SU-DHL-6 (cell line): ENCODE results near the gene KLHL8.

Experiments used
- H2AFZ ChIP-seq: fragments of 200-600 bp; sonication (generic); 2 replicates; pipeline ENCODE4 v1.6.1; 2014; ENCODE audit warnings: low read depth, mild to moderate bottlenecking, moderate library complexity, mixed read lengths, antibody characterized with exemption, low read length; ENCODE audit not compliant: severe bottlenecking
- H3F3A ChIP-seq: fragments of 200-600 bp; shearing (Covaris generic); 2 replicates; pipeline ENCODE4 v1.6.0; 2016; ENCODE audit warnings: antibody characterized with exemption, mild to moderate bottlenecking; ENCODE audit not compliant: insufficient read depth
- H3K27ac ChIP-seq: fragments of 200-600 bp; sonication (generic); 2 replicates; pipeline ENCODE4 v1.5.1; 2016; ENCODE audit warnings: low read depth, mild to moderate bottlenecking, low read length, moderate library complexity, mixed read lengths
- H3K27me3 ChIP-seq: fragments of 200-600 bp; sonication (generic), shearing (Covaris generic); 2 replicates; pipeline ENCODE4 v1.6.0; 2014; ENCODE audit warnings: mild to moderate bottlenecking, low read length
- H3K36me3 ChIP-seq: fragments of 200-600 bp; sonication (generic); 2 replicates; pipeline ENCODE4 v1.6.1; 2014; ENCODE audit warnings: mild to moderate bottlenecking, low read length, mixed read lengths
- H3K4me2 ChIP-seq: fragments of 300-600, 200-600 bp; shearing (Covaris generic), sonication (generic); 2 replicates; pipeline ENCODE4 v1.6.0; 2014; ENCODE audit warnings: low read length, low read depth, mild to moderate bottlenecking; ENCODE audit not compliant: poor library complexity, severe bottlenecking
- H3K4me3 ChIP-seq: fragments of 200-600 bp; sonication (generic); 2 replicates; pipeline ENCODE4 v1.5.1; 2014; ENCODE audit warnings: antibody characterized with exemption, low read length, mild to moderate bottlenecking, mixed read lengths; ENCODE audit not compliant: insufficient read depth, poor library complexity, severe bottlenecking
- H3K79me2 ChIP-seq: fragments of 200-600 bp; sonication (generic); 2 replicates; pipeline ENCODE4 v1.6.1; 2014; ENCODE audit warnings: mild to moderate bottlenecking, low read length, moderate library complexity; ENCODE audit not compliant: insufficient read depth
- H3K9ac ChIP-seq: fragments of 200-600 bp; sonication (generic); 2 replicates; pipeline ENCODE4 v1.7.0; 2014; ENCODE audit warnings: mild to moderate bottlenecking, low read length
- H3K9me2 ChIP-seq: fragments of 200-600 bp; sonication (generic); replicated peaks from 2 replicates; pipeline ENCODE4 v1.6.1; 2014; ENCODE audit warnings: low read length; ENCODE audit not compliant: insufficient read depth
- H3K9me3 ChIP-seq: fragments of 200-600 bp; sonication (generic); 2 replicates; pipeline ENCODE4 v1.6.1; 2014; ENCODE audit warnings: low read length, mixed read lengths; ENCODE audit not compliant: insufficient read depth
- H4K20me1 ChIP-seq: fragments of 200-600 bp; sonication (generic); 2 replicates; pipeline ENCODE4 v1.6.1; 2014; ENCODE audit warnings: low read depth, mild to moderate bottlenecking, antibody characterized with exemption, low read length, moderate library complexity, mixed read lengths
- EZH2phosphoT487 ChIP-seq: fragments of 200-600 bp; sonication (generic), shearing (Covaris generic); conservative IDR thresholded peaks from 2 replicates; pipeline ENCODE4 v1.6.1; 2018; ENCODE audit warnings: mild to moderate bottlenecking, antibody characterized with exemption, low read length, moderate library complexity, mixed read lengths
- TF ChIP-seq, protein P1 (sequence below): fragments of 200-600 bp; sonication (generic); IDR thresholded peaks from one replicate; pipeline ENCODE4 v1.5.1; 2017; ENCODE audit warnings: antibody characterized with exemption, mild to moderate bottlenecking, low read length, moderate library complexity; ENCODE audit not compliant: insufficient read depth, poor library complexity, severe bottlenecking

KLHL8 gene

DNA sequence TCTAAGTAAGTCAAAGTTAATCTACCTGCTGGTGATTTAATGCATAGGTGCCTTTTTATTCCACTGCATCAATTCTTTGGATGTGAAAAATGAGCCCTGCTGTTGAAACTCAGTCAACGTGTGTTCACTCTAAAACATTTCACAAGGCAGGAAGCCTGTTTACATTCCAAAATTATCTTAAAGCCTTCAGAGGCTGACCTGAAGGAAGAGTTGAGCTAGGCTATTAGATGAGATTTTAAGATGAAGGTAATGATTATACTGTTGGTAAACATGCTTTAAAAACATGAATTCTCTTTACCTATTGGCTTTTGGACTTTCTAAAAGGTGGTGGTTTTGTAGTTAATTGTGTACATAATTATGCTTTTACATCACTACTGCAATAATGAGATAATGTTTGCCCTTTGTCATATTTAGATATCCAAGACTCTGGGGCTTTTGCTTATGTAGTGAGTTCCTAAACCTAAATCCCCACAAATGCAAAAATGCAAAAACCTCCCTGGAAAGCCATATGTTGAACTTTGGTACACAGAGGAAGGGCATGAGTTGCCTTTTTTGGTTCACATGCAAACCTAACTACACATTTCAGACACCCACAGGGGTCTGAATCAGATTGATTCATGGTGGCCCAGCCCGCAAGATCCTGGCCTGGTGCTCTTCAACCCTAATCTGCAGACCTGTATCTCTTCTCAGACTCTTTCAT is 92.3 kb downstream of the KLHL8 start:
- Histone ChIP-seq H3K9me2 (no peaks in the 10 kb centered on the region), H3K79me2 (no peaks in the 10 kb centered on the region), H3K27ac (no peak overlapping the region), H3K4me2 (no peak overlapping the region), H3K9ac (no peak overlapping the region), H3K36me3 (no peaks in the 10 kb centered on the region), H4K20me1 (no peaks in the 10 kb centered on the region), H3K27me3 (no peaks in the 10 kb centered on the region), H2AFZ (no peak overlapping the region), H3K4me3 (no peak overlapping the region), H3K9me3 (no peaks in the 10 kb centered on the region), H3F3A (no peaks in the 10 kb centered on the region)
- TF ChIP-seq EZH2phosphoT487, result no peak
- TF ChIP-seq, protein P1, sequence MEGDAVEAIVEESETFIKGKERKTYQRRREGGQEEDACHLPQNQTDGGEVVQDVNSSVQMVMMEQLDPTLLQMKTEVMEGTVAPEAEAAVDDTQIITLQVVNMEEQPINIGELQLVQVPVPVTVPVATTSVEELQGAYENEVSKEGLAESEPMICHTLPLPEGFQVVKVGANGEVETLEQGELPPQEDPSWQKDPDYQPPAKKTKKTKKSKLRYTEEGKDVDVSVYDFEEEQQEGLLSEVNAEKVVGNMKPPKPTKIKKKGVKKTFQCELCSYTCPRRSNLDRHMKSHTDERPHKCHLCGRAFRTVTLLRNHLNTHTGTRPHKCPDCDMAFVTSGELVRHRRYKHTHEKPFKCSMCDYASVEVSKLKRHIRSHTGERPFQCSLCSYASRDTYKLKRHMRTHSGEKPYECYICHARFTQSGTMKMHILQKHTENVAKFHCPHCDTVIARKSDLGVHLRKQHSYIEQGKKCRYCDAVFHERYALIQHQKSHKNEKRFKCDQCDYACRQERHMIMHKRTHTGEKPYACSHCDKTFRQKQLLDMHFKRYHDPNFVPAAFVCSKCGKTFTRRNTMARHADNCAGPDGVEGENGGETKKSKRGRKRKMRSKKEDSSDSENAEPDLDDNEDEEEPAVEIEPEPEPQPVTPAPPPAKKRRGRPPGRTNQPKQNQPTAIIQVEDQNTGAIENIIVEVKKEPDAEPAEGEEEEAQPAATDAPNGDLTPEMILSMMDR, result no peak

DNA sequence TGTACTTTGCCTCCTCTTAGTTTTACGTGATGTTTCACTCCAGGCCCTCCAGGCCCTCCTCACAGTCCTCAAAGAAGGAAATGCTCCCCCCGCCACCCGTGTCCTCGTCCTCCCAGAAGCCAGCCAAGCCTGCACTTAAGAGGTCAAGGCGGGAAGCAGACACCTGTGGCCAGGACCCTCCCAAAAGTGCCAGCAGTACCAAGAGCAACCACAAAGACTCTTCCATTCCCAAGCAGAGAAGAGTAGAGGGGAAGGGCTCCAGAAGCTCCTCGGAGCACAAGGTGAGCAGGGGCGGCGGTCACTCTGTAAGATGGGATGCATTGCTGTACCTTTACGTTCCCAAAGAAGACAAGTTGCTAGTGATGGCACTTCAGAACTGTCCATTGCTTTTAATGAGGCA is 94.4 kb downstream of the KLHL8 start:
- H3K79me2 ChIP-seq, result no peaks in the 10 kb centered on the region
- H3K4me2 ChIP-seq, result no peak overlapping the region
- no peak for TF ChIP-seq EZH2phosphoT487
- H2AFZ ChIP-seq, result no peak overlapping the region
- H3F3A ChIP-seq, result no peaks in the 10 kb centered on the region
- H3K9ac ChIP-seq, result no peak overlapping the region
- no peaks in the 10 kb centered on the region for H4K20me1 ChIP-seq
- no peaks in the 10 kb centered on the region for H3K9me2 ChIP-seq
- H3K27me3 ChIP-seq, result no peaks in the 10 kb centered on the region
- no peaks in the 10 kb centered on the region for H3K36me3 ChIP-seq
- H3K27ac ChIP-seq, result no peak overlapping the region
- H3K9me3 ChIP-seq, result no peaks in the 10 kb centered on the region
- H3K4me3 ChIP-seq, result no peak overlapping the region

GRCh38 chr4:87122252-87122651 is 98.2 kb downstream of the KLHL8 start:
- Histone ChIP-seq H3K4me2 (no peak overlapping the region), H3K9ac (no peak overlapping the region), H4K20me1 (no peaks in the 10 kb centered on the region), H3K4me3 (no peak overlapping the region), H3F3A (no peaks in the 10 kb centered on the region), H3K27ac (no peak overlapping the region), H3K27me3 (no peaks in the 10 kb centered on the region), H3K36me3 (no peaks in the 10 kb centered on the region), H2AFZ (no peak overlapping the region), H3K79me2 (no peaks in the 10 kb centered on the region), H3K9me3 (no peaks in the 10 kb centered on the region), H3K9me2 (no peaks in the 10 kb centered on the region)
- TF ChIP-seq, protein P1, result no peak
- no peak for TF ChIP-seq EZH2phosphoT487

DNA sequence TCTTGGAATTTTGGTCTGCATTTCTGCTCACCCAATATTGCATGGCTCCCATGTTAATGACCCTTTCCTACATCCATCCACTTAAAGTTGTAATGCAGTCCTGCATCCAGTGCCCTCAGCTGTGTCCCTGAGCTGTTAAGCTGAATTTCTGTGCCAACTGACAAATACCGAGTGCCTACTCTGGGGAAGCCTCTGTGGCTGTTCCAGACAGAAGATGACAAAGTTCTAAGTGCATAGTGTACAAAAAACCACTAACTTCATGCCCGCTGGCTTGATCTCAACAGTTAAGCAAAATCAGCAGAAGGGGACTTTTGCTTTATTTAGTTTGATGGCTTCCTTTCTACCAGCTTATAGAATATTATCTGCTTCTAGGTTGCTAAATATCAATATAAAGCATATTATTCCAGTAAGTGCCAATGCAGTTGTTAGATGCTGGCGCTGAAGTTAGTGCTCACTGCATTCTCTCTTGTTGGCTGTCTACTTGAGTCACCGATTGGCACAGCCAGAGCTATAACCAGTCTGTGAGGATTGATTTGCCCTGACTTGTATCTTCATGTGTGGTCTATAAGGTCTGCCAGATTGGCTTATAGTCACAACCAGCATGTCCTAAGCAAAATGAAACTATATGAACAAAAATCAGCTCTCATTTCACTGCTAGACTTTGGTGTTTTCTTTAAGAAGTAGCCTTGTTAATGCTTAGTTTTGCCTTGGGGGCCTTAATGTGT is 98.9 kb downstream of the KLHL8 start:
- no peaks in the 10 kb centered on the region for H3K79me2 ChIP-seq
- H4K20me1 ChIP-seq, result no peaks in the 10 kb centered on the region

More for the DNA sequence above, 98.9 kb downstream of the KLHL8 start:
- Histone ChIP-seq H3K4me3 (no peak overlapping the region), H3K27me3 (no peaks in the 10 kb centered on the region), H3K27ac (no peak overlapping the region), H3K9me2 (no peaks in the 10 kb centered on the region), H3K36me3 (no peaks in the 10 kb centered on the region), H3K9ac (no peak overlapping the region), H2AFZ (no peak overlapping the region), H3F3A (no peaks in the 10 kb centered on the region), H3K9me3 (no peaks in the 10 kb centered on the region), H3K4me2 (no peak overlapping the region)
- TF ChIP-seq, protein P1, result no peak
- TF ChIP-seq EZH2phosphoT487, result no peak
